ENCODE data around the gene AKAP9. TPM values are rescaled to one million over a fixed set of nuclear protein-coding genes. Genes with fewer than 3 reads are reported as not detected.
"Not testable (repeated sequence)": the region's sequence is repeated elsewhere in the genome, so short reads cannot be mapped to it uniquely, and the experiment has no call there.

The AKAP9 gene
- total RNA-seq, 1 donor, result 56.5 TPM

GRCh38 chr7:91959023-91959422, 18.4 kb downstream of the AKAP9 start:
- Histone ChIP-seq H3K4me2 (ENCODE audit: insufficient read depth, low read length) (no peak overlapping the region), H3K9me3 (ENCODE audit: low read depth, low read length) (no peaks in the 10 kb centered on the region), H4K20me1 (ENCODE audit: insufficient read depth, low read length) (peaks cover 6% of the 10 kb centered on the region), H3K27ac (ENCODE audit: low read depth, low read length) (no peak overlapping the region), H3K36me3 (ENCODE audit: insufficient read depth, low read length) (no peaks in the 10 kb centered on the region), H2AFZ (ENCODE audit: low read length) (no peak overlapping the region), H3K27me3 (ENCODE audit: insufficient read depth, low read length) (no peaks in the 10 kb centered on the region), H3K79me2 (ENCODE audit: insufficient read depth, low read length) (peaks cover 55% of the 10 kb centered on the region), H3K4me1 (ENCODE audit: insufficient read depth, low read length) (no peaks in the 10 kb centered on the region), H3K4me3 (ENCODE audit: insufficient read depth, low read length) (no peak overlapping the region)
- DNase-seq (ENCODE audit: insufficient read length, low spot score, missing footprints), result no peak
- TF ChIP-seq CTCF (IDR thresholded peaks at IDR 0.05; ENCODE audit: extremely low read depth, low read depth, low read length), result no peak

- peaks cover 14% of the 10 kb centered on the region for H4K20me1 ChIP-seq (ENCODE audit: insufficient read depth, low read length)
- no peak overlapping the region for H3K27ac ChIP-seq (ENCODE audit: low read depth, low read length)
- TF ChIP-seq CTCF (IDR thresholded peaks at IDR 0.05; ENCODE audit: extremely low read depth, low read depth, low read length), result no peak
- no peaks in the 10 kb centered on the region for H3K36me3 ChIP-seq (ENCODE audit: insufficient read depth, low read length)
- no peaks in the 10 kb centered on the region for H3K27me3 ChIP-seq (ENCODE audit: insufficient read depth, low read length)
- H3K4me2 ChIP-seq (ENCODE audit: insufficient read depth, low read length), result no peak overlapping the region
- no peak overlapping the region for H2AFZ ChIP-seq (ENCODE audit: low read length)
- H3K4me1 ChIP-seq (ENCODE audit: insufficient read depth, low read length), result peaks cover 4% of the 10 kb centered on the region
- no peaks in the 10 kb centered on the region for H3K9me3 ChIP-seq (ENCODE audit: low read depth, low read length)
- no peak overlapping the region for H3K4me3 ChIP-seq (ENCODE audit: insufficient read depth, low read length)
- H3K79me2 ChIP-seq (ENCODE audit: insufficient read depth, low read length), result peaks cover 51% of the 10 kb centered on the region
- DNase-seq (ENCODE audit: insufficient read length, low spot score, missing footprints), result no peak
Measured at GRCh38 chr7:91961816-91962215, 21.2 kb downstream of the AKAP9 start.

- no peak overlapping the region for H3K27ac ChIP-seq (ENCODE audit: low read depth, low read length)
- DNase-seq (ENCODE audit: insufficient read length, low spot score, missing footprints), result no peak
- H3K36me3 ChIP-seq (ENCODE audit: insufficient read depth, low read length), result no peaks in the 10 kb centered on the region
- peaks cover 54% of the 10 kb centered on the region for H3K79me2 ChIP-seq (ENCODE audit: insufficient read depth, low read length)
- no peak for TF ChIP-seq CTCF (IDR thresholded peaks at IDR 0.05; ENCODE audit: extremely low read depth, low read depth, low read length)
- H3K9me3 ChIP-seq (ENCODE audit: low read depth, low read length), result no peaks in the 10 kb centered on the region
- H3K4me1 ChIP-seq (ENCODE audit: insufficient read depth, low read length), result peaks cover 4% of the 10 kb centered on the region
- no peaks in the 10 kb centered on the region for H3K27me3 ChIP-seq (ENCODE audit: insufficient read depth, low read length)
- H4K20me1 ChIP-seq (ENCODE audit: insufficient read depth, low read length), result peaks cover 20% of the 10 kb centered on the region
- no peak overlapping the region for H3K4me3 ChIP-seq (ENCODE audit: insufficient read depth, low read length)
- H2AFZ ChIP-seq (ENCODE audit: low read length), result no peak overlapping the region
- no peak overlapping the region for H3K4me2 ChIP-seq (ENCODE audit: insufficient read depth, low read length)
Measured at GRCh38 chr7:91962419-91962818, 21.8 kb downstream of the AKAP9 start.

- H3K36me3 ChIP-seq (ENCODE audit: insufficient read depth, low read length); H3K4me1 ChIP-seq (ENCODE audit: insufficient read depth, low read length); H3K27me3 ChIP-seq (ENCODE audit: insufficient read depth, low read length); H3K27ac ChIP-seq (ENCODE audit: low read depth, low read length); DNase-seq (ENCODE audit: insufficient read length, low spot score, missing footprints); H3K4me3 ChIP-seq (ENCODE audit: insufficient read depth, low read length); H2AFZ ChIP-seq (ENCODE audit: low read length); H3K9me3 ChIP-seq (ENCODE audit: low read depth, low read length); H3K4me2 ChIP-seq (ENCODE audit: insufficient read depth, low read length): not testable (repeated sequence)
- Histone ChIP-seq H4K20me1 (ENCODE audit: insufficient read depth, low read length) (peaks cover 39% of the 10 kb centered on the region), H3K79me2 (ENCODE audit: insufficient read depth, low read length) (peaks cover 73% of the 10 kb centered on the region)
Measured at GRCh38 chr7:91967513-91967912, 26.9 kb downstream of the AKAP9 start.
